GM19035 (cell line): ENCODE measurements around the gene PIR.

Source experiments
- ATAC-seq: cut with Tn5 transposase; IDR thresholded peaks from one replicate; pipeline ENCODE4 v1.9.1; 2021; ENCODE audit not compliant: unreplicated experiment

Gene PIR

DNA sequence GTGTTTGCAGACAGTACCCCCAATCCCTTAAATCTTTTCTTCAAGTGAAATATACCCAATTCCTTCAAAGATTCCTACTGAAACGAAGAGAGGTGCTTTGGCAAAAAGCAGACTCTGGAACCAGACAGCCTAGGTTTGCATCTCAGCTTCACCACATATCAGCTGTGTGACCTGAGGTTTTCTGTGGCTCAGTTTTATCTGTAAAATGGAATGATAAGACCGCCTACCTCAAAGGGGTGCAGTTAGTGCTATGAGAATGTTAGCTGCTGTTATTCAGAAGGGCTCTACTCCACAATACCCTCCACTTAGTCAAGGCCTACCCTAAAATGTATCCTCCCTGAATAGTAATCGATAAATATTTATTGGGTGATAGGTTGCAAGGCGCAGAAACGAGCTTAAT lies 664 bp downstream of the PIR start:
- no peak for ATAC-seq

DNA sequence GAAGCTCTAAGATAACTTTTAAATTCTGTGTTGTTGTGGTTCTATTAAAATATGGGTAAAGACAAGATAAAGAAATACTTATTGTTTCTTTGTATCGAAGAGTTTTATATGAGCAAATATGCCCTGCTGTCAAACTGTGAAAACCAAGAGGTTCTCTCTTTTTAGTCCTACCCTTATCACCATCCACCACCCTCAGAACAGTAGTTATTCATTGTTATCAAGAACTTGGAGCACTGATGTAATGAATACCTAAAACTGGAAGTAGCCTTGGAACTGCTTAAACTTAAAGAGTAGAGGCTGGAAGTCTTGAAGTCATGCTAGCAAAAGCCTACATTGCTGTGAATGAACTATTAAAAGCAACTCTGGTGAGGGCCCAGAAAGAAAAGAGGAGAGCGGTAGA lies 9.2 kb downstream of the PIR start:
- no peak for ATAC-seq

DNA sequence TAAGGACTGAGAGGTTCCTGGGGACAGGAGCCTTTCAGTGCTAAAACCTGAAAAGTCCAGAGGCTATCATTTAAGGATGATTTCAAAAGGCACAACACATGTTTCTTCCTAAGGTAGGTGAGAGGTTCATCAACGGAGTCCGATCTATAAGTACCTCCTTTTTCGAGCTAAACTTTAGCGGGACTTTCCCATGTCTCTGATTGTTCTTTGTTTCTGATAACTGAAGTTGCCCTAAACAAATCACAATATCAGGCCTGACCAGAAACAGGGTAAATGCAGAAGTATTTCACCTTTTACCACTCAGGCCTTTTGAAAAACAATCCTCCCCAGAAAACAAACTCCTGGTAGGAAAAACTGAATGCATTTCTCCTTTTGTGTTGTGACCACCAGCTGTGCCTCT lies 17.6 kb downstream of the PIR start:
- ATAC-seq: no peak

DNA sequence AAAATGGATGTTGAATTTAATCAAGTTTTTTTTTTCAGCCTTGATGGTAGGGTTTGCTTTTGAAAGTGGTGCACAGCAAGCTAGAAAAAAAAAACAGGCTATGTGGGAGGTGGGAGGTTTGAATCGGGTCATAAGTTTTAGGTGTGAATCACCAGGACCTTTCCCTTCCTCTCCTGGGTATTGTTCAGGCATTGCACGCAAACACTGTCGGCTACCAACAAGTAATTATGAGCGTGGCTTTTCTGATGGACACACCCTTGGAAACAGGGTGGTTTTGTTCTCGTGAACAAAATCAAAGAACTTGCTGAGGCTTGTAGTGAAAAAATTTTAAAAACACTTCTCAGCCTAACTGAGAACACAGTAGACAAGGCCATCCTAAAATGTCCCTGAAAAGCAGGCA lies 18.1 kb downstream of the PIR start:
- ATAC-seq: no peak

DNA sequence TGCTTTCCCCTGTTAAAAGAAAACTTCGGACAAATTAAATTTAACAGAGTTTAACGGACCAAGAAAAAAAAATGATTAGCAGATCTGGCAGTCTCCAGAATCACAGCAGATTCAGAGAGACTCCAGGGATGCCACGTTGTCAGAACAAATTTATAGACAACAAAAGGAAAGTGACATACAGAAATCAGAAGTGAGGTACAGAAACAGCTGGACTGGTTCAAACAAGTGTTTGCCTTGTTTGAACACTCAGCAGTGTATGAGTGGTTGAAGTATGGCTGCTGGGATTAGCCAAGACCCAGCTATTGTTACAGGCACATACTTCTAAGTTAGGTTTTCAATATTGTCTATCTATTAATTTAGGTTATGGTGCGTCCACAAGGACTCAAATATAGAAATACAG lies 19.1 kb downstream of the PIR start:
- no peak for ATAC-seq

DNA sequence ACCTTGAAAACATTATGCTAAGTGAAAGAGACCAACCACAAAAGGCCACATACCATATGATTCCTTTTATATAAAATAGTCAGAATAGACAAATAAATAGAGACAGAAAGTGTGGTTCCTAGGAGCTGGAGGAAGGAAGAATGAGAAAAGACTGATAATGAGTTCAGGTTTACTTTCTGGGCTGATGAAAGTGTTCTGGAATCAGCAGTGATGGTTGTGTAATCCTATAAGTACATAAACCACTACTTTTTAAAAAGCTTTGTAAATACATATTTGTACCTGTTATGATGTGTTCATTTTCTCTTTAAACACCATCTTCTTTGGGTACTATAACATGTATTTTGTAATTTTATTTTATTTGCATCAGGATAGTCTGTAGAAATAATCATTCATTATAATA lies 20.6 kb downstream of the PIR start:
- no peak for ATAC-seq

DNA sequence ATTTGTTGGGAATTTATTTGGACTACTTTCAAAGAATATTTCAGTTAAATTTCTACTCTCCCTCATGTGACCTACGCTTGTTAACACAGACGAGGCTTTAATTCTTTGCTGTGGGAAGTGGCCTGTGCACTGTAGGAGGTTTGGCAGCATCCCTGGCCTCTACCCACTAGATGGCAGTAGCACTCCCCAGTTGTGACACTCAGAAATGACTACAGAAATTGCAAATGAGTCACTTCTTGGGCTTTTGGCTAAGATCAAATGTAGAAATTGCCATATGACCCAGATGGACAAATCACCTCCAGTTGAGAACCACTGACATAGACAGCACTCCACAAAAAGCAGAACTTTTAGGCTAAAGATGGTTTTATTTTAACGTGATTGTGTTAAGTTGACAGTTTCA lies 22.1 kb downstream of the PIR start:
- peak; percentile 73 for ATAC-seq

DNA sequence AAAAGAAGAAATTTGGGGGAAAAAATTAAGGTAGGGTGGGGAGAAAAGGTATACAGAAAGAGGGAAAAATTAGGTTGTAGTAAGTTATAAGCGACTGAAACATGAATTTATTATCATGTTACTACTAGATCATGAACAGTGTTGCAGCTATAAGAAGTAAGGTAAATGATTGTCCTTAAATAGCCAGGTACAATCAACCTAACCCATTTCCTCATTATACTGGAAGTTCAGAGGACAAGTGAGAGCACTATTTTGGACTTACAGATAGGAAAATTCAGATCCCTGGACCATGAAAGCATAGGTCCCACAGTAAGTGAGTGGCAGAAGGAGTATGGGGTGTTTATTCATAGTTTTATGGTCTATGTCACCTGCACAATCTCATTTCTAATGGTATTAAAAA lies 23.5 kb downstream of the PIR start:
- no peak for ATAC-seq

DNA sequence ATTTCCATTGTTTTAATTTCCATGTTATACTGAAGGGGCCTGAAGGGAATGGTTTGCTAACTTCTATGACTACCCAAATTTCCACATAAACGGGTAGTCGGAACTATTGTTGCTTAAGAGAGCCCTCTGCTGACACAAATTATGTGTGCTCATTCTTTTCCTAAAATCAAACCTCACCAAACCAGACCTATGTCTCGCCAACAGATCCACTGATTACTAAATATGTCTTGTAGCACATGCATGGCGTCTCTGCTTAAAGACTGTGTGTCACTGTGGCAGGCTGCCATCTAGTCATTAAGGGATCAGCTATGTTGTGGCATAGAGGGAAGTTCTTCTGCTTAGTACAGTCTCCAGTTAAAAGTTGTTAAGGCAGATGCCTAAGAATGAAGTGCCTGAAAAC lies 25.1 kb downstream of the PIR start:
- ATAC-seq: no peak

DNA sequence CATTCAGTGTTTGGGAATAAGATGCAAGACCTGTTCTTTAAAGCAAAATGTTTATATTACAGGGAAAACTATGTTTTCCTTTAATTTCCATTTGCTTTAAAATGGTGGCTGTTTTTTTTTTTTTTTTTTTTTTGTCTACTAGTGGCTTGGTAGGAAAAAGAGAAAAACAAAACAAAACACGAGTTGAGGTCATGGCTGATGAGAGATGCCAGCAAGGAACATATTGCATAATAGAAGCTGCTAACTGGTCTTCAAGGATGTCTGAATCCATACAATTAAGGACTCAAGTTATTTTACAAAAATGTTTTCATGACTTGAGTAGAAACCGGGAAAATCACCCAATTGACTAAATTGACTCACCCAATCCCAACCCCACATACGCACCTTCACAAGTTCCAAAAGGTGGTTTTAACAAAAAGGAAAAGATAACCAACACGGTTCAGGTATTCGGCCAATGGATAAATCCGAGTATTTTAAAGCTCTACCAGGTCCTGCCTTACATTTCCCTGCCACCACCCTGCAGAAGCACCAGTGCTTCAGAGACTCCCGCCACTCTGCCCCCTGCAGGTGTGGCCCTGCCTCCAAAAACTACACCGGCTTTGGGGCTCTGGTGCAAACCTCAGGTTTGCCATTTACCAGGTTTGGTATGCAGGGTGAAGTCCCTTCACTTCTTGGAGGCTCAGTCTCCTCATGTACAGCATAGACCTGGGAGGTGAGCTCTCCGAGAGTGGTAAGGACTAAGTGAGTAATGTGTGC lies 27.1 kb downstream of the PIR start:
- no peak for ATAC-seq

DNA sequence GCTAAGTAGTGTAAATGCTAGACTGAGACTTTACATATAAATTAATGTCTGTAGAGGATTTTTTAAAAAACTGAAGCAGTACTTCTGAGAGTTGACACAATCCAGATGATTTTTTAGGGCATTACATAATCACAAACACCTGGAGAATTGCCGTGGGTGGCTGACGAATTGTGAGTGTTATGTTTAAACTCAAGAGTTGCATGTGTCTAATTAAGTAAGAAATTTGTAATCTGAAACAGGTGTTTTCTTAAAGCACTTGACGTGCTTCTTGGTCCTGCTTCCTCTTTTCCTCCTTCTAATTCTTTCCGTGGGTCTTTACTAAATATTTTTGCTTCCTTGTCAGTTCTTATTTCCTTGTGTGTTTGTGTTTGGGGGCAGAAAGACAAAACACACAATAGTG lies 27.8 kb downstream of the PIR start:
- ATAC-seq: peak; percentile 69

DNA sequence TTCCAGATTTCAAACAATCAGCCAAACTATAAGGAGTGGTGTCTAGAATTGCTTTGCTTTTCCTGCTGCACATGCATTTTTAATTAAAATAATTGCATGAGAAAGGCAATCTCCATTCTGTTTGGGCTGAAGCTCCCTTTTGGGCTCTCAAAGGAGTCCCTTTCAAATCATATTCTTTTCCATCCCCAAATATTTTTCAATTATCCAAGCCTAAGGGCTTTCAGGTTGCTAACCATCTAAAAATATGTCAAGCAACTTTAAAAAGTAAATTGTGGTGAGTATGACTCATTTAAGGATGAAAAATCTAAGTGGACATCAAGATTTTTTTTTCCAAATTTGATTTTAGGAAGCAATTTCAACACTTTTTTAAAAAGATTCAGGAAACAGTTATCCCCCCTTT lies 28.4 kb downstream of the PIR start:
- no peak for ATAC-seq

DNA sequence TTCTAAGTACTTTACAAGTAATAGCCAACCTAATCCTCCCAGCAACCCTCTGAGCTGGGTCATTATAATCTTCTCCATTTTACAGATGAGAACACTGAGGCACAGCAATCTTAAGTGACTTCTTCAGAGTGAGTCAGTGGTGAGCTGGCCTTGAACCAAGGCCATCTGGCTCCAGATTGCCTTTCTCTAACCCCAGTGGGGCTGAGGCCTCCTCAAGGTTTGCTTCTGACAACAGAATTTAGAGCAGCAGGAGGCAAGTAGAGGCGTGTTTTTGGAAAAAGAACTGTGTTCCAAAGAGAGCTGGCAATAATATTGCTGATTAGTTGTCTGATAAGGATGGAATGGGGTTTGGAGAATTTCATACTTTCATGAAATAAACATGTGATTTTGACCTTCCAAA lies 41.2 kb downstream of the PIR start:
- no peak for ATAC-seq

DNA sequence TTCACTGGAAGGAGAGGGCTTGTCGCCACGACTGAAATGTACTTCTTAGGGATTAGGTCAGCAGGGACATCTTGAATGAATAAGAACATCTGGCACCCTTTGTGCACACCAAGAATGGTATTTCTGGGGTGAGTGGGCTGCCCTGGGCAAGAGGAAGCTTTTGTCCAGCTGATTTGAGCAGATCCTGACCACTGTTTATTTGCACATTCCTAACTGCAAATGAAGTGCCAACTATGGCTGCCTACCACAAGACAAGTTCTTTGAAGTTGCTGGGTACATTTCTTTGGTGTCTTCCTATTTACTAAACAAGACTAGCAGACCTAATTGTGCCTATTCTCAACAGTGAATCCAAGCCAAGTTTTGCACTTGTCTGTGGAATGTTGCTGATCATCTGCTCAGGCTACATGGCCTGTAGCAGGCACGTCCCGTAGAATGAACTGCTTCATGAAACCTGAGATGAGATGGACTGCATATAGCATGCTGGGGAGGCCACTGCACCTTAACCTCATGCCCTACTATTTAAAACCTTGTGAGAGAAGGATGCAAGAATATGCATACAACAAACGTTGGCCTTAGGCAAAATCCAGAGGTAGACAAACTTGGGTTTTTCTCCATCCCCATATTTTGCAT lies 45.0 kb downstream of the PIR start:
- ATAC-seq: no peak

DNA sequence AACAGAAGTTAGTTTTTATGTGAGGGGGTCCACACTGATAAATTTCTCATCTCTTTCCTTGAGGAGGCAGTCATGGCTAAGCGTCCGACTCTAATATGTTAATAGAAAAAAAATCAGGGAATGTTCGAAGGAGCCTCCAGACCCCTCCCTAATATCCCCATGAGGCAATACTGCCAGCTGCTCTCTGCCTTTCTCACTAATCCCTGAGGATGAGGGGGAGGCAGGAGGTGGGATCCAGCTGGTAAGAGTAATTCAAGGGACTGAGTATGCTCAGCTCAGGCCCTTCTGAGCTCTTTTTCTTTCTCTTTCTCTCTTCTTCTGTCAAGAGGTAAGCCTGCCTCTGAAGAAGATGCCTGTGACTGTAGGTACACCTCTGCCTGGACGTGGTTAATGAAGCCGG lies 51.7 kb downstream of the PIR start:
- no peak for ATAC-seq

DNA sequence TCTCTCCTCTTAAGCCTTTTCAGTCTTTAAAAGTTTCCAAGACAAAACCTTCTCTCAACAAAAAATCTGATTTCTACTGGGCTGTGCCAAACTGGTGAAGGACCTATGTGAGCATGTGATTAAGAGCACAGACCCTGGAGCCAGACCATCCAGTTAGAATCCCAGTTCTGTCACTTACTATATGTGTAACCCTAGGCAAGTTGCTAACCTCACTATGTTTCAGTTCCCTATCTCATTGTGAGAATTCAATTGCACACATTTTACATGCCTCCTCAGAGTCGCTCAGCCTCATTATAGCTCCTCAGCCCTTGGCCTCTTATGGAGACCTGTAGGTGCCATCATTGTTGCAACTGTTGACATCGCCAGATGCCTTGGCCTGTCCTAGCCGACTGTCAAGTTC lies 54.8 kb downstream of the PIR start:
- peak; percentile 69 for ATAC-seq

DNA sequence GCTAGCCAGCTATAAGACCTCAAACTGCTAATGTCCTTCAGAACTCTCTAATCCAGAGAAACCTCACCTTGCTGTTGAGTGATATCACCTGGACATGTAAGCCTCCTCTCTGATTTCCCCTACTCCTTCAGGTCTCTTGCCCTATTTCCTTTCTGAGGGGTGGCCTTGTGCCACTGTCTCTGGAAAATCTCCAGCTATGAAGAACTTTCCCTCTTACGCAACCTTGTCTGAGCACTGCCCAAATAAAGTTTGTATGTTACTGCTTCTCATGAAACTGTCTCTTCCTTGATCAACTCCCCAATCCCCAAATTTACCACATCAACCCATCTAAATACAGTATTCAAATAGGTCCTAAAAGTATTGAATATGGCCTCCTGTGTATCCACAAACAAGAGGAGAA lies 55.4 kb downstream of the PIR start:
- no peak for ATAC-seq

DNA sequence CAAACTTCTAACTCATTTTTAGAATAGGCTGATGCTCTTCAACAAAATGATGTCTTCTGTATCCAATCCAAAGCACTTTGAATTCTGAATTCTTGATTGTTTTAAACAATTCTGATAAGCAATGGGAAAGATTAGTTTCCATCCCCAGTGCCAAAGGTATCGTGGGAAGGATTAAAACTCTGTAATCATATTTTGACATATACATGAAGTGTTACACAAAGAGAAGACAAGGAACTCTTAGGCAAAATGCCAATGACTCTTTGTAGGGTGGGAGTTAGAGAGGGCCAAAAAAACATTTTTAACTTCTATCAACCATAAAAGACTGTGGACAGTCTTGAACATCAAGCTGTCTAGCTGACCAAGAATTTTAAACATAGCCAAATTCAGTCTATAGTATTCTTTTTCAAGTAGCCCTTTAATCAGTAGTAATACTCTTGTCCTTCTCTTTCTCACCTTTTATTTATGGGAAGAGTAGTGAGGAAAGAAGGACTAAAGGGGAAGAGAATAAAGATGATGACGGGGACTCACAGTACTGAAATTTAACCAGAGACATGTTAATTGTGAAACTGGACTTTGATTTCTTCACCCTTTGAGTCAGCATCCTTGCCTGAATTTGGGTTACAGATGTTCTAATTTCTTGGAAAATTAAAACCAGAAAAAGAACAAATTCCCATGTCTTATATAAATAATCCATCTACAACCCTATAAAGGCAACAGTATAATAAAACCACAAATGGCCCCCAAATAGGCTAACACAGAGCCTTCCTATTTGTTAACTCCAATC lies 57.1 kb downstream of the PIR start:
- ATAC-seq: no peak

DNA sequence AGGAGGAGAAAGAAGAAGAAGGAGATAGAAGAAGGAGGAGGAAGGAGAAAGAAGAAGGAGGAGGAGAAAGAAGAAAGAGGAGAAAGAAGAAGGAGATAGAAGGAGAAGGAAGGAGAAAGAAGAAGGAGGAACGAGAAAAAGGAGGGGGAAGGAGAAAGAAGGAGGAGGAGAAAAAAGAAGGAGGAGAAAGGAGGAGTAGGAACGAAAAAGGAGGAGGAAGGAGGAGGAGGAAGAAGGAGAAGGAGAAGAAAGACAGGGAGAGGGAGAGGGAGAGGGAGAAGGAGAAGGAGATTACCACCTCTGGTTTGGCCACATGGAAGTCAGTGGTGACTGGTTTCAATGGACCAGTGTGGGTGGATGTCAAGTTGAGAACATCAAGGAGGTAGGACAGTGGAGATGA lies 58.9 kb downstream of the PIR start:
- ATAC-seq: no peak

DNA sequence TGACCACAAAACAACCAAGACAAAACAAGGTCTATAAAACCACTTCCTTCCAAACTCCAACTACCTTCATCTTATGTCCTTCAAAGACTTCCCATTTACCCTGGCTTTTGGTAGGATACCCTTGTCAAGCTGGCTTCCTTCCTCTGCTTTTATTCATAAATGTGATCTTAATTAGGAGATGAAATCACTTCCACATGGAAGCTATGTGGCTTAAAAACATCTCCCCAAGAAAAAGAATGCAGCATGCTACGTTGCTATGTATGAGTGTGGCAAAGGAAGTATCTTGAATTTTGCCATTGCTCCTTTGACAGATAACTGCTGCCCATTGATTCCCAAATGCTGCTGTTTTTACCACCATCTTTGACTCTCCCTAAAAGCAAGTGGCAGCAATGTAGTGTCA lies 62.5 kb downstream of the PIR start:
- no peak for ATAC-seq

DNA sequence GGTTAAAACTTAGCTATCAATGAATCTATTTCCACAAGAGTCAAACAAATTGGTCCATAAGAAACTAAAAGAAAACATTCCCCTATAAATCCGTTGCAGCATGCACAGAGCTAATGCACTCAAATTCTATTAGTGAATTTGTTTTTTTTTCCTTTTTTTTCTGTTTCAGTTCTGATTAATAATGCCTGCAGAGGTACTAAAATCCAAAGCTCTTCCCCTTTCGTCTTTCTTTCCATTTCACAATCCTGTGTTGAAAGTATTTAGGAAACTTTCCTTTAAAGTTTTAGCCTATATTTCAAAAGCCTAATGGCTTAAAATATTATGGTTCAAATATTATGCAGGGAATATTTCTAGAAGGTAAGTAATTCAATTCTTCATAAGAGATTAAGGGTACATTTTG lies 63.1 kb downstream of the PIR start:
- no peak for ATAC-seq

DNA sequence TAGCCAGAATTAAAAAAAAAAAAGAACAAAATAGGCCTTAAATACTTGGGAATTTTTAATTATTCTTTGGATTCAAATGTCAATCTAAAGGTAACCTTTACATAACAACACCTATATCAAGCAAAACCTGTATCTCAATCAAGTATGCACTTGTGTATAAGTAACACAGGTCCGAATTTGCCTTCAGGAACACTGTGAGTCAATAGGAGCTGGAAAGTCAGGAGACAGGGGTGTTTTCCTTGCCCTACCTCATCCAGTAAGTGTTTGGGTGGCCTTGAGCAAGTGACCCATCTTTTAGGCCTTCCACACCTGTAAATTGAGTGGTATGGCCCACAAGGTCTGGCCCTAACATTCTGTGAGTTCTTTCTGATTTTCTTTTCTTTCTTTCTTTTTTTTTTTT lies 68.1 kb downstream of the PIR start:
- no peak for ATAC-seq
